Ishikawa (cell line): ENCODE results near the gene GPR39.

Source experiments
- CEBPB ChIP-seq: IDR thresholded peaks from 2 replicates; pipeline ENCODE4 v1.6.1; 2012
- CREB1 ChIP-seq: IDR thresholded peaks from 2 replicates; pipeline ENCODE4 v1.6.1; 2012; ENCODE audit warnings: low read depth
- EP300 ChIP-seq: IDR thresholded peaks from 2 replicates; pipeline ENCODE4 v1.6.1; 2012; ENCODE audit warnings: borderline replicate concordance
- FOXM1 ChIP-seq: IDR thresholded peaks from 2 replicates; pipeline ENCODE4 v1.6.1; 2012; ENCODE audit warnings: low read depth, borderline replicate concordance
- MAX ChIP-seq: IDR thresholded peaks from 2 replicates; pipeline ENCODE4 v1.6.1; 2012
- NFIC ChIP-seq: IDR thresholded peaks from 2 replicates; pipeline ENCODE4 v1.6.1; 2012
- RAD21 ChIP-seq: IDR thresholded peaks from 2 replicates; pipeline ENCODE4 v1.6.1; 2012; ENCODE audit warnings: low read depth
- TCF12 ChIP-seq: IDR thresholded peaks from 2 replicates; pipeline ENCODE4 v1.6.1; 2012; ENCODE audit warnings: low read depth
- TEAD4 ChIP-seq: IDR thresholded peaks from 2 replicates; pipeline ENCODE4 v1.6.1; 2012
- USF1 ChIP-seq: IDR thresholded peaks from 2 replicates; pipeline ENCODE4 v1.6.1; 2012
- YY1 ChIP-seq: IDR thresholded peaks from 2 replicates; pipeline ENCODE4 v1.6.1; 2012; ENCODE audit warnings: low read depth
- TF ChIP-seq, protein P1 (sequence below): IDR thresholded peaks from 2 replicates; pipeline ENCODE4 v1.6.1; 2012; ENCODE audit warnings: low read depth, mild to moderate bottlenecking

- TF ChIP-seq YY1 (no peak), NFIC (no peak), RAD21 (no peak), TEAD4 (no peak), CEBPB (no peak), USF1 (no peak), EP300 (no peak), FOXM1 (no peak), TCF12 (no peak), CREB1 (no peak), MAX (no peak)
- TF ChIP-seq, protein P1, sequence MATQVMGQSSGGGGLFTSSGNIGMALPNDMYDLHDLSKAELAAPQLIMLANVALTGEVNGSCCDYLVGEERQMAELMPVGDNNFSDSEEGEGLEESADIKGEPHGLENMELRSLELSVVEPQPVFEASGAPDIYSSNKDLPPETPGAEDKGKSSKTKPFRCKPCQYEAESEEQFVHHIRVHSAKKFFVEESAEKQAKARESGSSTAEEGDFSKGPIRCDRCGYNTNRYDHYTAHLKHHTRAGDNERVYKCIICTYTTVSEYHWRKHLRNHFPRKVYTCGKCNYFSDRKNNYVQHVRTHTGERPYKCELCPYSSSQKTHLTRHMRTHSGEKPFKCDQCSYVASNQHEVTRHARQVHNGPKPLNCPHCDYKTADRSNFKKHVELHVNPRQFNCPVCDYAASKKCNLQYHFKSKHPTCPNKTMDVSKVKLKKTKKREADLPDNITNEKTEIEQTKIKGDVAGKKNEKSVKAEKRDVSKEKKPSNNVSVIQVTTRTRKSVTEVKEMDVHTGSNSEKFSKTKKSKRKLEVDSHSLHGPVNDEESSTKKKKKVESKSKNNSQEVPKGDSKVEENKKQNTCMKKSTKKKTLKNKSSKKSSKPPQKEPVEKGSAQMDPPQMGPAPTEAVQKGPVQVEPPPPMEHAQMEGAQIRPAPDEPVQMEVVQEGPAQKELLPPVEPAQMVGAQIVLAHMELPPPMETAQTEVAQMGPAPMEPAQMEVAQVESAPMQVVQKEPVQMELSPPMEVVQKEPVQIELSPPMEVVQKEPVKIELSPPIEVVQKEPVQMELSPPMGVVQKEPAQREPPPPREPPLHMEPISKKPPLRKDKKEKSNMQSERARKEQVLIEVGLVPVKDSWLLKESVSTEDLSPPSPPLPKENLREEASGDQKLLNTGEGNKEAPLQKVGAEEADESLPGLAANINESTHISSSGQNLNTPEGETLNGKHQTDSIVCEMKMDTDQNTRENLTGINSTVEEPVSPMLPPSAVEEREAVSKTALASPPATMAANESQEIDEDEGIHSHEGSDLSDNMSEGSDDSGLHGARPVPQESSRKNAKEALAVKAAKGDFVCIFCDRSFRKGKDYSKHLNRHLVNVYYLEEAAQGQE: no peak
These were observed 6.1 kb downstream of the GPR39 start for GRCh38 chr2:132422736-132423135.
